ENCODE measurements around the gene TSACC. TPM values are rescaled to one million over a fixed set of nuclear protein-coding genes. Genes with fewer than 3 reads are reported as not detected.

Gene TSACC
- total and polyA plus RNA-seq, 9 of the 15 experiments (the other 6 are each of a cell fraction or from before 2014, with no cell fraction given): 0.45 to 7.4 (median 2.6) TPM

GRCh38 chr1:156372876-156373275, 34.5 kb downstream of the TSACC start:
- 2% methylated on average over 4 of the region's 4 CpGs for WGBS (ENCODE audit: insufficient coverage, low coverage, missing lambda C conversion rate)
- intact Hi-C loops (cut with micrococcal nuclease): no loop called here
- no peak overlapping the region for H3K4me3 ChIP-seq
- H3K79me2 ChIP-seq (ENCODE audit: control insufficient read depth, insufficient read depth, low read length): no peaks in the 10 kb centered on the region
- ChIA-PET CTCF (ENCODE audit: low intra/inter-chr PET ratio) (no interaction called here), POLR2A (interaction anchor here (1.0 to 1.1 kb wide), 2 partner anchors 9 to 73 kb away, joined by 3 to 5 read pairs; no protein-coding TSS in a partner anchor)
- TF ChIP-seq STAT5B (CRISPR knock-in tag; IDR thresholded peaks at IDR 0.05) (no peak), TAF9B (IDR thresholded peaks at IDR 0.05; ENCODE audit: partially characterized antibody) (no peak), EHMT2 (IDR thresholded peaks at IDR 0.05) (no peak), MEIS2 (IDR thresholded peaks at IDR 0.05; ENCODE audit: partially characterized antibody) (no peak)
- H4K20me1 ChIP-seq (replicated peaks; ENCODE audit: control insufficient read depth, insufficient read depth, low read length): no peaks in the 10 kb centered on the region
- H3K9me3 ChIP-seq (replicated peaks; ENCODE audit: control insufficient read depth, insufficient read depth, low read depth, low read length): no peaks in the 10 kb centered on the region
- no TSS peak for BruUV-seq (replicated peaks)
- peaks cover 0 to 15% of the 10 kb centered on the region in 2 experiments; a peak in 4 of 5 replicates for H3K27me3 ChIP-seq (ENCODE audit: control insufficient read depth in 2 of 2, insufficient read depth in 2 of 2, low read length in 2 of 2)
- H3K4me1 ChIP-seq (replicated peaks in 1 of 2; ENCODE audit: control insufficient read depth in 2 of 2, insufficient read depth in 2 of 2, low read length in 2 of 2): peaks cover 0 to 22% of the 10 kb centered on the region in 2 experiments; a peak in 3 of 5 replicates
- ATAC-seq: no peak
- H3K27ac ChIP-seq (ENCODE audit: extremely low read depth, low read depth, low read length): no peak overlapping the region
- no peak overlapping the region for H3K9ac ChIP-seq (ENCODE audit: insufficient read depth in 1 of 2, low read depth in 2 of 2, low read length in 2 of 2)
- in situ Hi-C loops (cut with MboI): no loop called here
- no peak overlapping the region for H2AFZ ChIP-seq (ENCODE audit: low read depth, low read length)
- no peak for DNase-seq (ENCODE audit: extremely low read depth in 1 of 4, low spot score in 3 of 4)
- no peak for FAIRE-seq
- H3K4me2 ChIP-seq (ENCODE audit: insufficient read depth, low read length): no peak overlapping the region
- H3K9me1 ChIP-seq (ENCODE audit: control insufficient read depth, insufficient read depth, low read length): no peaks in the 10 kb centered on the region
- H3K36me3 ChIP-seq (ENCODE audit: control insufficient read depth, insufficient read depth, low read length): no peaks in the 10 kb centered on the region

- Histone ChIP-seq H3K4me2 (ENCODE audit: insufficient read depth, low read length) (no peak overlapping the region), H4K20me1 (replicated peaks; ENCODE audit: control insufficient read depth, insufficient read depth, low read length) (no peaks in the 10 kb centered on the region), H3K9ac (ENCODE audit: insufficient read depth in 1 of 2, low read depth in 2 of 2, low read length in 2 of 2) (no peak overlapping the region), H3K79me2 (ENCODE audit: control insufficient read depth, insufficient read depth, low read length) (no peaks in the 10 kb centered on the region), H3K9me1 (ENCODE audit: control insufficient read depth, insufficient read depth, low read length) (no peaks in the 10 kb centered on the region), H3K4me1 (replicated peaks in 1 of 2; ENCODE audit: control insufficient read depth in 2 of 2, insufficient read depth in 2 of 2, low read length in 2 of 2) (peaks cover 0 to 21% of the 10 kb centered on the region in 2 experiments; a peak in 3 of 5 replicates), H3K27ac (ENCODE audit: extremely low read depth, low read depth, low read length) (no peak overlapping the region), H2AFZ (ENCODE audit: low read depth, low read length) (no peak overlapping the region), H3K36me3 (ENCODE audit: control insufficient read depth, insufficient read depth, low read length) (no peaks in the 10 kb centered on the region), H3K9me3 (replicated peaks; ENCODE audit: control insufficient read depth, insufficient read depth, low read depth, low read length) (no peaks in the 10 kb centered on the region), H3K27me3 (ENCODE audit: control insufficient read depth in 2 of 2, insufficient read depth in 2 of 2, low read length in 2 of 2) (peaks cover 0 to 15% of the 10 kb centered on the region in 2 experiments; a peak in 4 of 5 replicates), H3K4me3 (no peak overlapping the region)
- intact Hi-C loops (cut with micrococcal nuclease): no loop called here
- BruUV-seq (replicated peaks): no TSS peak
- DNase-seq (ENCODE audit: extremely low read depth in 1 of 4, low spot score in 3 of 4) (no peak), ATAC-seq (no peak), FAIRE-seq (no peak)
- CTCF ChIA-PET (ENCODE audit: low intra/inter-chr PET ratio): no interaction called here
- POLR2A ChIA-PET: interaction anchor here (0.9 to 1.0 kb wide), 2 partner anchors 12 to 72 kb away, joined by 3 to 4 read pairs; no protein-coding TSS in a partner anchor
- in situ Hi-C loops (cut with MboI): no loop called here
- TF ChIP-seq CREB5 (CRISPR knock-in tag; IDR thresholded peaks at IDR 0.05) (no peak), HMGXB4 (CRISPR knock-in tag; IDR thresholded peaks at IDR 0.05) (no peak), GABPA (tag; conservative IDR thresholded peaks at IDR 0.05; ENCODE audit: low read depth) (no peak), ETS2 (tag; IDR thresholded peaks at IDR 0.05; ENCODE audit: borderline replicate concordance, poor library complexity, severe bottlenecking) (no peak), FOXK2 (conservative IDR thresholded peaks at IDR 0.05 in 1 of 2, IDR thresholded peaks at IDR 0.05 in 1 of 2; ENCODE audit: low read depth in 2 of 2) (no peak), CTCF (IDR thresholded peaks at IDR 0.05 in 2 of 3, conservative IDR thresholded peaks at IDR 0.05 in 1 of 3; ENCODE audit: insufficient read depth in 2 of 3, low read depth in 1 of 3, low read length in 3 of 3) (no peak)
Observed at GRCh38 chr1:156373546-156373945, 35.2 kb downstream of the TSACC start.

Data from K562 (cell line).